A673 (cell line): ENCODE results near the gene NBEA. TPM values are rescaled to one million over a fixed set of nuclear protein-coding genes. Genes with fewer than 3 reads are reported as not detected.
A peak's percentile ranks its signal among the peaks of the same experiment; 100 is the strongest.

Experiments
- BruUV-seq: library from RNA; stranded (reverse); fragments of 400-500 nt; replicated peaks from 2 replicates; lab custom pipeline; 2021; lab: Mats Ljungman, UMichigan
- CTCF ChIA-PET: fragments of 300-600 bp; sonication (Branson Sonifier 250); formaldehyde crosslinking; loops from one replicate; lab custom pipeline; 2022; ENCODE audit warnings: antibody characterized with exemption; lab: Charles Lee
- POLR2A ChIA-PET: fragments of 300-600 bp; sonication (Branson Sonifier 250); formaldehyde crosslinking; loops from one replicate; lab custom pipeline; 2022; ENCODE audit warnings: antibody characterized with exemption; ENCODE audit not compliant: low non-redundant PET; lab: Charles Lee
- DNase-seq: peaks from one replicate; pipeline ENCODE4 v3.0.0-alpha.2; 2015; ENCODE audit warnings: low spot score
- H3K27ac ChIP-seq: fragments of 200-600 bp; sonication (generic); 2 replicates; pipeline ENCODE4 v1.5.1; 2016; ENCODE audit warnings: mixed run types, low read depth, mild to moderate bottlenecking, mixed read lengths, antibody characterized with exemption, low read length; ENCODE audit not compliant: poor library complexity, severe bottlenecking
- H3K27me3 ChIP-seq: fragments of 200-600 bp; sonication (generic); replicated peaks from 2 replicates; pipeline ENCODE4 v1.6.1; 2017; ENCODE audit warnings: mixed run types, low read depth, mild to moderate bottlenecking, mixed read lengths, antibody characterized with exemption, low read length; ENCODE audit not compliant: insufficient read depth, poor library complexity
- H3K36me3 ChIP-seq: fragments of 200-600 bp; sonication (generic); 2 replicates; pipeline ENCODE4 v1.6.1; 2016; ENCODE audit warnings: mixed run types, mild to moderate bottlenecking, mixed read lengths, antibody characterized with exemption, low read length; ENCODE audit not compliant: insufficient read depth, poor library complexity, severe bottlenecking
- H3K4me1 ChIP-seq: fragments of 200-600 bp; sonication (generic); 2 replicates; pipeline ENCODE4 v1.6.1; 2017; ENCODE audit warnings: mixed run types, mild to moderate bottlenecking, mixed read lengths, antibody characterized with exemption, low read length; ENCODE audit not compliant: insufficient read depth, poor library complexity, severe bottlenecking
- H3K4me3 ChIP-seq: fragments of 200-600 bp; sonication (generic); 2 replicates; pipeline ENCODE4 v1.5.1; 2016; ENCODE audit warnings: low read depth, mixed run types, mild to moderate bottlenecking, mixed read lengths, low read length; ENCODE audit not compliant: poor library complexity, severe bottlenecking
- H3K9me3 ChIP-seq: fragments of 200-600 bp; sonication (generic); 2 replicates; pipeline ENCODE4 v1.6.1; 2016; ENCODE audit warnings: mixed run types, low read depth, mild to moderate bottlenecking, mixed read lengths, antibody characterized with exemption, low read length; ENCODE audit not compliant: poor library complexity, severe bottlenecking
- EZH2 ChIP-seq: fragments of 200-600 bp; sonication (generic); IDR thresholded peaks from 2 replicates; pipeline ENCODE4 v1.6.1; 2017; ENCODE audit warnings: borderline replicate concordance, low read depth, mild to moderate bottlenecking, mixed read lengths, antibody characterized with exemption, low read length; ENCODE audit not compliant: poor library complexity, severe bottlenecking
- intact Hi-C: fragments of 100-400 bp; cut with micrococcal nuclease; formaldehyde crosslinking; loops from one replicate; pipeline ENCODE4 v1.10.0; 2022; ENCODE audit not compliant: unreplicated experiment
- total RNA-seq: library from RNA; stranded (reverse); gene quantifications from 2 replicates; pipeline ENCODE4 v1.2.3, GENCODE V29; 2021
- TF ChIP-seq, protein P1 (sequence below): fragments of 300-800, 200-600 bp; sonication (generic); conservative IDR thresholded peaks from 2 replicates; pipeline ENCODE4 v1.5.1; 2017; ENCODE audit warnings: low read depth, mild to moderate bottlenecking, antibody characterized with exemption, low read length, moderate library complexity, mixed read lengths

Gene NBEA
- total RNA-seq, 1 experiment from 2014 or later, result 4.2 TPM

DNA sequence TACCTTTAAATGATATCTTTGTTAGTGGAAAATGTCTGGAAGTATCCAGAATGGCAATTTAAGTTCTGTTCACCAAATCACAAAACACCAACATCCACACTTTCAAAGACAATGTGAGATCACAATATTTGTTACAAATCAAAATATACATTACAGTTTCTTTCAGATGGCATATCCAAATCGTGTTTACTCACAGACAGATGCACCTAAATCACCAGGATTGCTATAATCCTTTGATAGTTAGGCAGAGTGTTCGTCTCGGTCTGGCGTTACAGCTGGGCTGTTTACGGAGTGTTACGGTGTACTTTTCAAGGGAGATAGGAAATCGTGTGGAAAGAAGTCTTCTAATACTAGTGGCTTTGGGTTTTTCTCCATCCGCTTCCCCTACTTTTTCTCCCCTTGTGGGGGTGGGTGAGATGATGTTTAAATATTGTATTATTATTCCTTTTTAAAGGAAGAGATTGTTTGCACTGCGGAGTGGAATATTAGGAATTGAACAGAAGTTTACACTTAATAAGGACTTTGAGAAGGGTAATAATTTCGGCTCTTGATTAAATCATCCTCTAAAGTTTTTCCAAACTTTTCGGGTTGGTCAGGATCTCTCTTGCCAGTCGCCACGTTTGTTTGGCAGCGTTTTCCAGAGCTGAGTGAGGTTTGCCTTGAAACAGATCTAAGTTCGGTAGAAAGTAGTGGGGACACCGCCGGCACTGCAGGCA, 532.6 kb downstream of the NBEA start:
- no TSS peak for BruUV-seq
- POLR2A ChIA-PET, result no interaction called here
- TF ChIP-seq EZH2, result no peak
- TF ChIP-seq, protein P1, sequence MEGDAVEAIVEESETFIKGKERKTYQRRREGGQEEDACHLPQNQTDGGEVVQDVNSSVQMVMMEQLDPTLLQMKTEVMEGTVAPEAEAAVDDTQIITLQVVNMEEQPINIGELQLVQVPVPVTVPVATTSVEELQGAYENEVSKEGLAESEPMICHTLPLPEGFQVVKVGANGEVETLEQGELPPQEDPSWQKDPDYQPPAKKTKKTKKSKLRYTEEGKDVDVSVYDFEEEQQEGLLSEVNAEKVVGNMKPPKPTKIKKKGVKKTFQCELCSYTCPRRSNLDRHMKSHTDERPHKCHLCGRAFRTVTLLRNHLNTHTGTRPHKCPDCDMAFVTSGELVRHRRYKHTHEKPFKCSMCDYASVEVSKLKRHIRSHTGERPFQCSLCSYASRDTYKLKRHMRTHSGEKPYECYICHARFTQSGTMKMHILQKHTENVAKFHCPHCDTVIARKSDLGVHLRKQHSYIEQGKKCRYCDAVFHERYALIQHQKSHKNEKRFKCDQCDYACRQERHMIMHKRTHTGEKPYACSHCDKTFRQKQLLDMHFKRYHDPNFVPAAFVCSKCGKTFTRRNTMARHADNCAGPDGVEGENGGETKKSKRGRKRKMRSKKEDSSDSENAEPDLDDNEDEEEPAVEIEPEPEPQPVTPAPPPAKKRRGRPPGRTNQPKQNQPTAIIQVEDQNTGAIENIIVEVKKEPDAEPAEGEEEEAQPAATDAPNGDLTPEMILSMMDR, result no peak
- Histone ChIP-seq H3K4me3 (peak overlapping the region; percentile 50), H3K27me3 (no peaks in the 10 kb centered on the region), H3K9me3 (no peaks in the 10 kb centered on the region), H3K36me3 (no peaks in the 10 kb centered on the region), H3K4me1 (no peaks in the 10 kb centered on the region), H3K27ac (no peak overlapping the region)
- intact Hi-C loops, result no loop called here
- CTCF ChIA-PET, result no interaction called here
- DNase-seq, result no peak

DNA sequence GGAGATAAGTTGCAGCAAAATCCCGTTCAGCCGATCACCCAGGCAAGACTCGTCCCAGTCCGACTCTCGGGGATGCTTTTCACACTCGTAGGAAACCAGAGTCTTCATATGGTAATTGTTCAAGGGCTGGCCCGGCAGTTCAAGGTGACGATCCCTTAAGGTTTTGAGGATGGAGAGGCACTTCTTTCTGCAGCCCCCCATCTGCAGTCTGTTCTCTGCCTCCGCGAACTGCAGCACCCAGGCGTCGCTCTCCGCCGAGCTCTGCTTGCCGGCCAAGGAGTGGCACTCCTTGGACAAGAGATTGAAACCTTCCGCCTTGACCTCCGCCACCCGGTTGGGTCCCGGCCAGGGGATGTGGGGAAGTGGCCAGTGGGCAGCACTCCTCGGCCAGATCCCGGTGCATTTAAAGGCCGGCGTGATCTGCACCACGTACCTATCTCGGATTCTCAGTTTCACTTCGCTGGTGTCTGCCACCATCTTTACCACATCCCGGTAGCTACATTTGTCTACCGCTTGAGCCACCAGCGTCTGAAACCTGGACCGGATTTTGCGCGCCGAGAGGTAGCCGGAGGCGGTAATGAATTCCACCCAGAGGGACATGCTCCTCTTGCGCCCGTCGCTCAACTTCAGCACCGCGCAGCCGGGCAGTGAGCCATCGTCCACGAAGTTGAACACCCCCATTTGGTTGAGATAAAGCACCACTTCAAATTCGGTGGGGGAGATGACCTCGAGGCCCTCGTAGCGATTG, 533.3 kb downstream of the NBEA start:
- Histone ChIP-seq H3K27me3 (no peaks in the 10 kb centered on the region), H3K4me3 (peak overlapping the region; percentile 50), H3K9me3 (no peaks in the 10 kb centered on the region), H3K36me3 (no peaks in the 10 kb centered on the region), H3K4me1 (no peaks in the 10 kb centered on the region), H3K27ac (no peak overlapping the region)
- no TSS peak for BruUV-seq
- CTCF ChIA-PET, result no interaction called here
- POLR2A ChIA-PET, result no interaction called here
- TF ChIP-seq, protein P1, result no peak
- no peak for TF ChIP-seq EZH2
- intact Hi-C loops, result no loop called here
- peak; percentile 9 for DNase-seq

DNA sequence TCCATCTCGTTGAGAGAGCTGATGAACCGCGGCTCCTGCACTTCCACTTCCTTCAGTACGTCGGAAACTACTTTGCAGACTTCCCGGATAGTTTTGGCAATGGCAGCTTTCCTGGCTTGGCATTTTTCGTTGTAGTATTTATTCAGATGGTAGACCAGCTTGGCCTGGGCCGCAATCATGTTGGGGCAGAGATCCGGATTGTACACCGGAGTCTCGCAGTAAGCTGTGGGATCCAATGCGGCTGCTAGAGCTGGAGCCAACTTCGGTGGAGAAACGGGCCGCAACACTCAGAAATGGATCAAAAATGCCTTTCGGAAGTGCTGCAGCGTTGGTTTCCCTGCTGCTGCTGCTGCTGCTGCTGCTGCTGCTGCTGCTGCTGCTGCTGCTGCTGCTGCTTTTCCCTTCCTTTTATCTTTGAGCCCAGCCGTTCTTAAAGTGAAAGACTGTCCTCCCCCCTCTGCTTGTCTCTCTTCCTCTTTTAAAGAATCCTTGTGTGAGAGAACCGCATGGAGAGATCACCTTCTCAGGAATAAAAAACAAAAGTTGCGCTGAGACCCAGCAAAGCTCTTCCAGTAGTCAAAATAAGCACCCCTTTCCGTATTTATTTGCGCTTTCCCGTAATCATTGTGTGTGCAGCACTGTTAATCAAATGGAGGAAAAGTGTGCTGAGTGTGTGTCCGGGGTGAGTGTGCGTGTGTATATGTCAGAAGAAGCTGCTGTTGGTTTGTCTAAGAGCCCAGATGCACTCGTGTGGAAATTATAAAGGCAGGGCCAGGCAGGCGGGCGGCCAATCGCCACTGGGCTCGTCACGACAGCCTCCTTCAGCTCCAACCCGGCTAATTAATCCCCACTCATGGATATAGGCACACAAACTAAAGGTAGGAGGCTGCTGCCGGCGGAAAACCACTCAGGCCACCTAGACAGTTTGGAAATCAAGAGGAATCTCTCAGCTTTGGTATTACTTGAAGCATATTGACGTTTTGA, 534.2 kb downstream of the NBEA start, which contains the start of gene MAB21L1:
Gene MAB21L1, minus strand, starts transcription at position 730 of the 984 bp plus-strand sequence. Its CDS starts 551 bp downstream, at position 179.
- POLR2A ChIA-PET, result no interaction called here
- H3K9me3 ChIP-seq, result no peaks in the 10 kb centered on the region
- TF ChIP-seq, protein P1, result no peak
- no peak for TF ChIP-seq EZH2
- H3K4me1 ChIP-seq, result no peaks in the 10 kb centered on the region
- CTCF ChIA-PET, result interaction anchor here (0.5 kb wide), 1 partner anchor 76 kb away, joined by 3 read pairs; no protein-coding TSS in a partner anchor
- no TSS peak for BruUV-seq
- no peaks in the 10 kb centered on the region for H3K27me3 ChIP-seq
- H3K36me3 ChIP-seq, result no peaks in the 10 kb centered on the region
- intact Hi-C loops, result no loop called here
- no peak within 1 kb of the TSS for H3K27ac ChIP-seq
- no peak for DNase-seq
- H3K4me3 ChIP-seq, result peak within 1 kb of the TSS; percentile 50
